K562 (cell line): ENCODE measurements around the gene DBH. TPM values are rescaled to one million over a fixed set of nuclear protein-coding genes. Genes with fewer than 3 reads are reported as not detected.

ENCODE experiments used
- ATAC-seq: fragments of 200-7000 bp; cut with Tn5 transposase; 3 replicates; pipeline ENCODE4 v1.9.1; 2020; ENCODE audit warnings: moderate library complexity
- BruUV-seq: library from RNA; stranded (reverse); fragments of 400-500 nt; replicated peaks from 2 replicates; lab custom pipeline; 2021; lab: Mats Ljungman, UMichigan
- CTCF ChIA-PET: fragments of 300-600 bp; formaldehyde crosslinking; extraction: SDS; loops from one replicate; lab custom pipeline; 2021; ENCODE audit warnings: low intra/inter-chr PET ratio; lab: Yijun Ruan, JAX
- POLR2A ChIA-PET: fragments of 300-600, 350-650 bp; sonication (Branson Sonifier 250); formaldehyde crosslinking; extraction: SDS; loops from one replicate; lab custom pipeline; 2021; ENCODE audit warnings: antibody characterized with exemption, inconsistent platforms; lab: Yijun Ruan, JAX
- DNase-seq, 4 experiments: peaks; one replicate each; pipeline versions ENCODE4 v3.0.0 to v3.0.0-alpha.2; 2011 to 2018; ENCODE audit warnings: low spot score in 3 of 4, mixed read lengths in 3 of 4; ENCODE audit errors: extremely low read depth in 1 of 4
- FAIRE-seq: peaks from 2 replicates; lab custom pipeline; 2011; peaks lifted over from hg19 to GRCh38; lab: Jason Lieb, UNC
- H2AFZ ChIP-seq: 2 replicates; pipeline ENCODE4 v1.6.0; 2011; ENCODE audit warnings: low read depth, low read length, control low read depth, inconsistent platforms
- H3K27ac ChIP-seq: fragments of 200-600 bp; 3 replicates; pipeline ENCODE4 v1.8.0; 2011; ENCODE audit warnings: low read depth, mild to moderate bottlenecking, control low read depth, inconsistent platforms, low read length, moderate library complexity, mixed read lengths; ENCODE audit errors: extremely low read depth
- H3K27me3 ChIP-seq, 2 experiments: fragments of 300-600 bp in 1 of 2; 2 replicates in 1 of 2; 3 replicates in 1 of 2; pipeline versions ENCODE4 v1.6.0 to v1.8.0; 2011; ENCODE audit warnings: inconsistent platforms in 2 of 2, low read length in 2 of 2, mild to moderate bottlenecking in 1 of 2, mixed read lengths in 1 of 2, moderate library complexity in 1 of 2; ENCODE audit not compliant: control insufficient read depth in 2 of 2, insufficient read depth in 2 of 2
- H3K36me3 ChIP-seq: fragments of 300-600 bp; 3 replicates; pipeline ENCODE4 v1.8.0; 2011; ENCODE audit warnings: mild to moderate bottlenecking, low read length, inconsistent platforms; ENCODE audit not compliant: control insufficient read depth, insufficient read depth
- H3K4me1 ChIP-seq, 2 experiments: fragments of 200-600 bp in 1 of 2; replicated peaks in 1 of 2; 2 replicates in 1 of 2; 3 replicates in 1 of 2; pipeline versions ENCODE4 v1.5.1 to v1.8.0; 2011; ENCODE audit warnings: inconsistent platforms in 2 of 2, low read length in 2 of 2, mild to moderate bottlenecking in 1 of 2, mixed read lengths in 1 of 2, moderate library complexity in 1 of 2; ENCODE audit not compliant: control insufficient read depth in 2 of 2, insufficient read depth in 2 of 2
- H3K4me2 ChIP-seq: 2 replicates; pipeline ENCODE4 v1.6.1; 2011; ENCODE audit warnings: low read length, control low read depth, inconsistent platforms, mixed read lengths; ENCODE audit not compliant: insufficient read depth
- H3K4me3 ChIP-seq: fragments of 200-600 bp; sonication (generic), shearing (Covaris generic); 2 replicates; pipeline ENCODE4 v1.5.1; 2016; ENCODE audit warnings: control low read depth, inconsistent platforms
- H3K79me2 ChIP-seq: fragments of 200-600 bp; 3 replicates; pipeline ENCODE4 v1.8.0; 2011; ENCODE audit warnings: low read length, inconsistent platforms; ENCODE audit not compliant: control insufficient read depth, insufficient read depth
- H3K9ac ChIP-seq, 2 experiments: 2 replicates each; pipeline versions ENCODE4 v1.6.0 to v1.6.1; 2011; ENCODE audit warnings: low read depth in 2 of 2, low read length in 2 of 2, control low read depth in 1 of 2, inconsistent platforms in 1 of 2, mild to moderate bottlenecking in 1 of 2, mixed read lengths in 1 of 2; ENCODE audit not compliant: insufficient read depth in 1 of 2
- H3K9me1 ChIP-seq: one replicate; pipeline ENCODE4 v1.6.0; 2011; ENCODE audit warnings: inconsistent platforms, mild to moderate bottlenecking, low read length, moderate library complexity; ENCODE audit not compliant: control insufficient read depth, insufficient read depth
- H3K9me3 ChIP-seq: replicated peaks from 2 replicates; pipeline ENCODE4 v1.5.1; 2011; ENCODE audit warnings: low read depth, low read length, inconsistent platforms; ENCODE audit not compliant: control insufficient read depth, insufficient read depth
- H4K20me1 ChIP-seq: replicated peaks from 2 replicates; pipeline ENCODE4 v1.6.1; 2011; ENCODE audit warnings: low read length, inconsistent platforms, mixed read lengths; ENCODE audit not compliant: control insufficient read depth, insufficient read depth
- EGR1 ChIP-seq: fragments of 450-650 bp; conservative IDR thresholded peaks from 2 replicates; pipeline ENCODE4 v1.6.1; 2017; ENCODE audit warnings: mild to moderate bottlenecking
- PML ChIP-seq: IDR thresholded peaks from 2 replicates; pipeline ENCODE4 v1.6.1; 2012; ENCODE audit warnings: low read length, inconsistent platforms
- RAD51 ChIP-seq: fragments of 450-650 bp; IDR thresholded peaks from 2 replicates; pipeline ENCODE4 v1.7.1; 2016; ENCODE audit warnings: low read depth, mild to moderate bottlenecking, borderline replicate concordance
- U2AF2 ChIP-seq: fragments of 200-400 bp; formaldehyde crosslinking; optimal IDR thresholded peaks from 2 replicates; pipeline ENCODE3; 2017; ENCODE audit warnings: low read depth, mild to moderate bottlenecking, low read length
- ZBTB7A ChIP-seq: IDR thresholded peaks from 2 replicates; pipeline ENCODE4 v1.6.1; 2011; ENCODE audit warnings: low read depth, mild to moderate bottlenecking, low read length, moderate library complexity, borderline replicate concordance; ENCODE audit not compliant: control insufficient read depth
- ZNF696 ChIP-seq: fragments of 250-450 bp; sonication (Bioruptor Pico); conservative IDR thresholded peaks from 2 replicates; pipeline ENCODE4 v1.4.0; 2020; ENCODE audit warnings: mild to moderate bottlenecking, moderate library complexity
- ZNF699 ChIP-seq: fragments of 250-450 bp; sonication (Bioruptor Pico); IDR thresholded peaks from 2 replicates; pipeline ENCODE4 v1.8.0; 2021; ENCODE audit warnings: mild to moderate bottlenecking, moderate library complexity; ENCODE audit not compliant: insufficient replicate concordance
- WGBS: fragments of 100-300 bp; shearing (Covaris generic); methylation state at CpG from one replicate; pipeline ENCODE4 v1.1.6; 2016; ENCODE audit warnings: low coverage, mixed read lengths; ENCODE audit not compliant: insufficient coverage; ENCODE audit errors: missing lambda C conversion rate; 5-methylcytosine and 5-hydroxymethylcytosine counted together
- in situ Hi-C: fragments of 300-500 bp; cut with MboI; formaldehyde crosslinking; loops from 4 replicates; pipeline ENCODE4 v1.15.0; 2018; ENCODE audit warnings: inconsistent platforms, mixed read lengths
- intact Hi-C: fragments of 100-400 bp; cut with micrococcal nuclease; formaldehyde crosslinking; loops from 2 replicates; pipeline ENCODE4 v1.14.2; 2022
- polyA plus RNA-seq, 8 experiments: library from polyadenylated mRNA; depleted of rRNA in 4 of 8; stranded (reverse) in 5 of 8; unstranded in 3 of 8; fragments of >200 nt; fragmentation: Nextera tagmentation in 2 of 8; fragmentation: Illumina TruSeq in 1 of 8; extraction: Ambion mirVana in 2 of 8; extraction: Trizol in 1 of 8; gene quantifications; 2 replicates each; pipeline versions ENCODE4 v1.2.1 to v1.2.3, GENCODE V29; 2011 to 2014; ENCODE audit warnings: inconsistent platforms in 1 of 8, missing spikeins in 1 of 8
- total RNA-seq, 7 experiments: library from RNA; depleted of rRNA in 6 of 7; stranded (reverse); fragments of >200 nt in 6 of 7; fragmentation: Illumina TruSeq in 2 of 7; extraction: Trizol in 2 of 7; gene quantifications; 2 replicates each; pipeline versions ENCODE4 v1.2.1 to v1.2.3, GENCODE V29; 2011 to 2021; ENCODE audit warnings: low replicate concordance in 1 of 7
- TF ChIP-seq, protein P1 (sequence below): fragments of 250-450 bp; sonication (Bioruptor Pico); IDR thresholded peaks from 2 replicates; pipeline ENCODE4 v1.5.0; 2021; ENCODE audit warnings: mild to moderate bottlenecking, moderate library complexity

Gene DBH
- total and polyA plus RNA-seq, 9 of the 15 experiments (the other 6 are each of a cell fraction or from before 2014, with no cell fraction given), result not detected

DNA sequence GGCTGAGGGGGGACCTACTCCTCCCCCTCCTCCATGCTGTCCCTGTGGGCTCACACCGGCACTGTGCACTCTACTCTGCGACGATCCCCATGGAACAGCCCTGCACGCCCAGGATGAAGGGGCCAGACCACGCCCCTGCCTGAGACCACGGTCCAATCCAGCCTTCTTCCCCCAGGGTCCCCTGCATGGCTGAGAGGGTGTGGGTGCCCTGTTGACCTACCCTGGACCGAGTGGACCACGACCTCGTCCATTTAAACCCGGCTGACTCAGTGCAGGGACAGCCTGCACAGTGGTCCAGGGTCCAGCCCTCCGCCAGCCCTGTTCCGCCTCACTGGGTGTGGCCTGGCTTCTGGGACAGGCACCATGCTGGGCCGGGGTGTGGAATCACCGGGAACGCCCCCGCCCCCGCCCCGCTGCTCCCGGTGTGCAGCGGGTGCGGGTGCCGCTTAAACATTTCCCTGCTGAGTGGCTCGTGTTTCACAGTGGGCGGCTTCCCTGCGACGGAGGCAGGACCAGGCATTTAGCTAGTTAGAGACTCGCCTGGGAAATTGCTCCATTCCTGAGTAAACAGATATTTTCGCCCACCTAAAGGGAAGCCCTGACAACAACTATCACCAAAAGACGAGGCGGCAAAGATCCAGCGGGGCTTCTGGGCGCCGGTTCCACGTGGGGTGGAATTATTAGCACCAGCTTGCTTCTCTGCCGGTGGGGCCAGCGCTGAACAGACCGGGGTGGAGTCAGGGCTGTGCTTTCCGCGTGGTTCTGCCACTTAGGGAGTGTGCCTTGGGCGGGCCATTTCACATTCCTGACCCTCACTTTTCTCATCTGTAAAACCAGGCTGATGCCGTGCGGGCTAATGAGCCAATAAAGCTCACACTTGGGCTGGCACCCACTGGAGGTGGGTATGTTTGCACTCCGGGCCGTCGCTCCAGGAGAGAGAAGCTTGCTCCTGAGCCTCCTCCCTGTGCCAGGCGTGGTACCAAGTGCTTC, 22.6 kb downstream of the DBH start:
- ATAC-seq (peak; percentile 86), FAIRE-seq (no peak), DNase-seq (peak; percentile 43 to 83 (median 72))
- in situ Hi-C loops, result no loop called here
- no peak for TF ChIP-seq RAD51
- no peak for TF ChIP-seq ZNF696 (CRISPR knock-in tag)
- no peak for TF ChIP-seq U2AF2
- TF ChIP-seq, protein P1, sequence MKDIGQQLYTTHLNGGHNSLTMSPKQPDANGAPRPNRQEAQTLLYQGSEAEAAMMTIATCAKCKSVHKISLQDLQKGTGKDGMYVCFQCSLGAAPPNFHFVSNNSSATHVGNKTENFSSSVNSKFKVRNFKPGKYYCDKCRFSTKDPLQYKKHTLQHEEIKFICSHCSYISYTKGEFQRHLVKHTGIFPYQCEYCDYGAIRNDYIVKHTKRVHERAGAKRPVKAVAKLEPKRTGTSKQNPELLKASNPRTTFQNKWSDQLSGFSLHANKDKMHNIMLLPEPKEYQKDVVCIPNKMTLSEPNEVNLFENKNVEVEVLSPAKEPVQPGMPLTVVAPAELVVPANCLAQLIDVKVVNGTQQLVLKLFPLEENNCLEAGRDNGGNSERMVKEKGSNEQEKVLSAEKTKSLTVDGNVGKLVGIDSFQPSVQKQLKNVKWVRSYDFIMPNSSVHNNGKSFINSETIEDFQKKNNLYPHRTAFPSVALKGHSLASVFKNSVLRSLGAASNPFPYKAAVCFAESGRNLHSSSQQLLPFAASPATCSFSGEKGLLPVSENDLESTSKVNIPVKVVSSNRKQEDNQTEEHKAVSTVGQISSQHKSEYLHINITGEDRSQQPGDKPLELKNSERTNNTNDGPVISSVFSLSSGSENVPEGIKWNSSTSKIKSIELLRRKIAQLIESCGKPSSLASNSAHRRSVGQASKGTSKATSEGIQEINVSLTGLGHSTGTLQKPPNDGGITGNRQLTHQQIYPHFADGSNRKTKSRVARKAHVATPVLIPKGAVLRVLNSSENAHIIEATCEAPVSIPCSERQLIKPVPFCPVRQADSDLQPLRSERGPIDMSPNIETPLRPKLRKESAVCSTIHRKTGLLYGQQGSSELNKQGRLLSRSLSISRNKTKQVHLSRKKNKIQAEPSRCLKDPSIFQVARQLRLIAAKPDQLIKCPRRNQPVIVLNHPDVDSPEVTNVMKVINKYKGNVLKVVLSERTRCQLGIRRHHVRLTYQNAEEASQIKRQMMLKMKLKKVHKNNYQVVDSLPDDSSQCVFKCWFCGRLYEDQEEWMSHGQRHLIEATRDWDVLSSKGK (CRISPR knock-in tag), result no peak
- no peak for TF ChIP-seq ZNF699 (CRISPR knock-in tag)
- TF ChIP-seq EGR1, result peak; percentile 55
- no peak for TF ChIP-seq PML
- no peak for TF ChIP-seq ZBTB7A
- Histone ChIP-seq H3K36me3 (no peaks in the 10 kb centered on the region), H3K4me3 (no peak overlapping the region), H3K4me2 (no peak overlapping the region), H2AFZ (no peak overlapping the region), H3K9me3 (no peaks in the 10 kb centered on the region), H3K9ac (peak overlapping the region in 1 of 2 experiments; percentile 45; a peak in 2 of 4 replicates), H3K79me2 (no peaks in the 10 kb centered on the region), H3K27me3 (peaks cover 32 to 89% of the 10 kb centered on the region in 2 experiments; a peak in 4 of 5 replicates), H4K20me1 (peaks cover 39% of the 10 kb centered on the region), H3K27ac (no peak overlapping the region), H3K9me1 (no peaks in the 10 kb centered on the region), H3K4me1 (peaks cover 0 to 13% of the 10 kb centered on the region in 2 experiments; a peak in 2 of 5 replicates)
- POLR2A ChIA-PET, result interaction anchor here (0.5 to 0.6 kb wide), 2 partner anchors 115 to 489 kb away, joined by 4 read pairs; no protein-coding TSS in a partner anchor
- no TSS peak for BruUV-seq
- 4% methylated on average over 35 of the region's 46 CpGs for WGBS
- intact Hi-C loops, result no loop called here
- CTCF ChIA-PET, result no interaction called here
